ENCODE measurements around the gene SMIM21.

SMIM21 gene

DNA sequence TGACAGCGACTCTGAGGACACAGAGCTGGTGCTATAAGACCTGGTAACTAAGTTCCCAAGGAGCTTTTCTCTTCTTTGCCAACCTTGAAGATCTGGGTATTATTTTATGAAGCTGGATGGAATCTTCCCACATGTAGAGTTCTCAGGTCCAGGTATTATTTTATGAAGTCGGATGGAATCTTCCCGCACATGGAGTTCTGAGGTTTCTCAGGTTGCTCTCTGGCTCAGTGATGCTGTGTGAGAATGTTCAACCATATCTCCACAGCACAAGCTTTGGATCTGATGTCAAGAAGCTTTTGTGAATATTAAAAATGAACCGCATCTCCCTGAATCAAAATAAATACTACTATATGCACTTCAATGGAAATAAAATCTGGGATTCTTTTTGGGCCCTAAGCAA lies at the start of gene SMIM21:
Gene SMIM21, minus strand, starts transcription at position 101 of the 400 bp plus-strand sequence. CDS start 140 bp downstream, outside the sequence.
- DNase-seq (ENCODE audit: low read depth in 2 of 3, low spot score in 2 of 3) = no peak

- no peak for DNase-seq (ENCODE audit: low read depth in 2 of 3, low spot score in 2 of 3)
Measured at GRCh38 chr18:75475228-75475627, 47.7 kb upstream of the SMIM21 start.

DNA sequence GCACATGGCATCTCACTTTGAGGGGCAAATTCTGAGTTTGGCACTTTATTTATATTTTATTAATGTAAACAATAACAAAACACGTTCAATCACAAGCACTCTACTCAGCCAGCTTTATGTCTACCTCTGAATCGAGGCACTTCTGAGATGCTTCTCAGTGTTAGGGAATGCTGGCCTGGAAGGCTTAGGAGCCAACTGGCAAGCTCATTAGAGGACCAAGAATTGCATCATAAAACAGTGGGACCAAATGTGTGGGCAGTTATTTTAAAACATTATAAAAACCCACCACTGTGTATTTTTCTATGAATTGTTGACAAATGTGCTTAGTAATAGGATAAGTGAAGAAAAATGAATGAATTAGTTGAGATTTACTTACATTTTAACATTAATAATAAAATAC lies 46.8 kb upstream of the SMIM21 start:
- DNase-seq (ENCODE audit: low read depth in 2 of 3, low spot score in 2 of 3) = no peak

GRCh38 chr18:75473316-75473715 lies 45.8 kb upstream of the SMIM21 start:
- no peak for DNase-seq (ENCODE audit: low read depth in 2 of 3, low spot score in 2 of 3)

DNA sequence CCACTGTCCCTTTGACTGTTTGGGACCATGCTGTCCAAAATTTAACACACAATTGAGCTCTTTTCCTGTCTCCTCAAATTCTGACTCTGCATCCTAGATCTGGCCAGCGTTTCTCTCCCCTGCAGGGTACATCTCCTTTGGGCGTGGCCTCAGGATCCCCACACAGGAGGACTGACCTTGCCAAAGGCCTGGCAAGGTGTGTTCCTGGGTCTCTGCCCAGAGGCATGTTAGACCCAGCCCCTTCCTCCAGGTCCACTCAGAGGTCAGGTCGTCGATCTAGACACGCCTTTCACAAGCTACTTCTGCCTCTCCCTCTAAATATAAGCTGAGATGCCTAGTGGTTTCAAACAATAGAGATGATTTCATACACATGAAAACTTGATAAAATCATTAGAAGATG lies 45.4 kb upstream of the SMIM21 start:
- DNase-seq (ENCODE audit: low read depth in 2 of 3, low spot score in 2 of 3) = no peak

DNA sequence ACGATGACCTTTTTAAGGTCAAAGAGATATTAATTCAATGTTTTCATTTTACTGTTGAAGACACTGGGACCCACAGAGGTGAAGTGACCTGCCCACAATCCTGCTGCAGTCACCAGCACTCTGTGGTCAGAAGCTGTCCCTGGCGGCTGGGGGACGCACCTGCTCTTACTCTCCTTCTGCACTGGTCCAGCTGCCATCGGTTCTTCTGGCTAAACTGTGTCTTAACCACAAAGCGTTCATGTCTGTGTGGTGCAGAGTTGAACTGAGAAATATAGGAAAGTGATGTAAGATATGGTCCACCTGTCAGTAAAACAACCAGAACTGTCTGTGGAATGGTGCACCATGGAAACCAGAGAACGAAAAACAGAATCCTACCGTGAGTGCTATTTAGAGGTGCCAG lies 44.9 kb upstream of the SMIM21 start:
- no peak for DNase-seq (ENCODE audit: low read depth in 2 of 3, low spot score in 2 of 3)

DNA sequence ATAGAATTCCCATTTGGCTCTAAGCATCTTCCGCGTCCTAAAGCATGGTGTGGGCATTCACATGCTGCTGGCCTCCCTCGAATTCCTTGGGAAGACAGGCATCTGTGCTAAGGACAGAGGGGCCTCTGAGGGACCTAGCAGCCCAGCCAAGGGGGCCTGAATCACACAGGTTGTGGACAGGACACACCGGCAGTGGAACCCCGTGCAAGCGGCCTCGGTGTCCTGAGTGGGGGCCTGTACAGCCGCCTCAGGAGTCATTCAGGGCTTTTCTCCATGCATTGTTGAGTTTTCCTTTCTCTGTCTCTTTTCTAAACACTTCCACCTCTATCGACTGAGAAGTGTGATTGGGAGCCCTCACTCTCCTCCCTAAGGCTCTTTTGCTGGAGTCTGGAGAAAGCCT lies 44.3 kb upstream of the SMIM21 start:
- no peak for DNase-seq (ENCODE audit: low read depth in 2 of 3, low spot score in 2 of 3)

DNA sequence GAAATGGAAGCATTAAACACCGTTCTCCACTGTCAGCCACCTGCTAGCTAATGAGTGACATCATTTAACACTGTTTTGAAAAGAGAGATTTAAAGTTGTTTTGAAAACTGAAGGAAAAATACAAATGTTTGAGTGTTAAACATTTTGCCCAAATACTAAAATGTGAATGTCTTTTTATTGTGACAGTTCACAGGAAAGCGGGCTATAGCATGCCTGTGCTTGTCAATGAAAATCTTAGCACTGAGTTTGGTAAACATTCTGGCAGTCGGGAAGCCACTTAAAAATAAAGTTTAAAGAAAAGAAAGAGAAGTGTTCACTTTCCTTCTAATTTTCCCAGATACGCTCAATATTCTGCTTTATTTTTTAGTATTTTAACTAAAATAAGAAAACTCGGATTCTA lies 40.3 kb upstream of the SMIM21 start:
- DNase-seq (ENCODE audit: low read depth in 2 of 3, low spot score in 2 of 3) = no peak

GRCh38 chr18:75467281-75467795 lies 39.8 kb upstream of the SMIM21 start:
- no peak for DNase-seq (ENCODE audit: low read depth in 2 of 3, low spot score in 2 of 3)

DNA sequence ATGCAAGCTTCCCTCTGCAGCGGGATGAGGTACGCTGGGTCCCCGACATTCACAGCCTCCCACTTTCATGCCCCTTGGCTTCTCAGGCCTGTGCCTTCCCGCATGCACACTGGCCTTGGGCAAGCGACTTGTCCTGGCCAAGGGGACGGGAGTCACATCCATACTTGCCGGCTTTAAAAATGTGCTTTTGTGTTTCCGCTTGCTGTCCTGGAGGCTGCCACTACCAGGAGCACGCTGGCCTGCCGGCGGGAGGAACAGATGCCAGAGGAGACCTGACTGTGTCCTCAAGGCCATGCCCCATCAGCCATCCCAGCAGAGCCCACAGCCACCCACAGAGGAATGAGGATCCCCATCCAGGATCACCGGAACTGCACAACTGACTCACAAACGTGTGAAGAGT lies 36.9 kb upstream of the SMIM21 start:
- DNase-seq (ENCODE audit: low read depth in 2 of 3, low spot score in 2 of 3) = no peak

DNA sequence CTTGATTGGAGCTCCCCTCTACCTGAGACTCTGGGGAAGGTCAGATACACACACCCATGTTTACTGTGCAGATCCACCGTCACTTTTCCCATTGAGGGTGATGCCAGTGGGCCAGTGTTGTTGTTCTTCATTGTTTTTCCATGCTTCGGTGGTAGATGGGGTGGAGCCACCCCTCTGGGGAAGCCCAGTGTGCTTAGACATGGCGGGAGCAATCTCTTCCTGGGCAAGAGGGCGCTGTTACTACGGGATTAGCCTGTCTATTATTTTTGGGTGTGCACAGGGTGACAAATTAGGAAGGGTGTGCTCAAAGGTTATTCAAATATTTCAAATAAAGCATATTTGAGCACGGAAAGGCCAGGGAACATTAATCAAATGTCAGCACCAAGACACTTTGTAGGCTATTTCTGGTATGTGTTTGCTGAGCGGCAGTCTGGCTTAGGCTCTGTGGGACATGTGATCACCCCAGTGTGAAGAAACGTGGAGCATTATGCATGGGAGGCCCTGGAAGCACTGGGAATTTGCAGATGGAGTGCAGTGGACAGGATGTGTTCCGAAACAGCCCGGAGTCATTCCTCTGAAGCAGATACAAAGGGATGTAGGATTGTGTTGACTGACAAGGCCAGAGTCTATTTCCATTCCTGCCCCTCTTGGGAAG lies 34.8 kb upstream of the SMIM21 start:
- DNase-seq (ENCODE audit: low read depth in 2 of 3, low spot score in 2 of 3) = no peak

GRCh38 chr18:75456199-75456631 lies 28.7 kb upstream of the SMIM21 start:
- DNase-seq (ENCODE audit: low read depth in 2 of 3, low spot score in 2 of 3) = no peak

- DNase-seq (ENCODE audit: low read depth in 2 of 3, low spot score in 2 of 3) = no peak
Measured at GRCh38 chr18:75455249-75456198, 28.0 kb upstream of the SMIM21 start.

DNA sequence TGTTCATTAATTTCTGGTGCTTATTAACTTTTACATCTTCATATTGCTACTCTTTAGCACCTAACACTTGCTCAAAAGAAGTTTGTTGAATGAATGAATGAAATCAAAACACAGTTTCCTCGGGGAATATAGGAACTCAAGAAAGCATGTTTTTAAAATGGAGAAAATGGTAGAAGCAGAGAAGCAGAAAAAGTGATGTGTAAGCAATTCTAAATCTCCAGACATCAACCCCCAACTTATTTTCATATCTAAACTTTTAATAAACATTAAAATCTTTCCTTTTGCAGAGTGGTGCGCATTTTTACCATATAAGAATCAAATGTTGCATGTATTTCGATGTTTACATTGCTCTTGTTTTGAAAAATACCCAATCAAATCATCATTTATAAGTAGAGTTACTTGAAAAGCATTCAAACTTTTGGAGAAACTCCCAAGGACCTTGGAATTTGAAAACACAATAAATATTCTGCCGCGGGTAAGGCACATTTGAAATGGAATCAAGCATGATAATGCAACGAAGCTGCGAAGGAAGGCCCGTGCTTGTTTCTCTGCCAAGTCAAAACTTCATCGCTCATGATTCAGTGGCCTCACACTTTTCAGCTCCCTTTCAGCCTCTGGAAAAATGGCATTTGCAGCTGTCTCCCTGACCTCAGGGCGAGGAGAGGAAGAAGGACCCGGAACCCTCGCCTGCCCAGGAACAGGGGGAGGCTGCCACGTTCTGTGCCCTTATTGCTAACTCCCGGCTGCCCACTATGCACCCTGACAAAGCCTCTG lies 26.7 kb upstream of the SMIM21 start:
- DNase-seq (ENCODE audit: low read depth in 2 of 3, low spot score in 2 of 3) = no peak

DNA sequence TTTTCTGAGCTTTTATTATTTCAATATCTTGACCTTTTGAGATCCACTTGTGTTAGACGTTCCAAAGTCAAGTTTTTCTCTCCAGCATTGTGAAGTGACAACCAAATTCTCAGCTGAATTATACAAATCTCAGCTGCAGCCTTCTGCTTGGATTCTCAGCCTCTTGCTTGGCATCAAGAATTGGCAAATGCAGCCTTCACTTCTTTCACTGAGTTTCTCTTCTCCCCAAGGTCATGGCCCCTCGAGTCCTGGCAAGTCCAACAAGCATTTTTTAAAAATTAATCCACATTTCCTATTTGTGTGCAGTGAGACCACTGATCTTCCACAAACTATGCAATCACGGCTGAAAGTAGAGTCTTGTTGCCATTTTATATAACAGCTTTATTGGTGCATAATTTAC lies 23.4 kb upstream of the SMIM21 start:
- DNase-seq (ENCODE audit: low read depth in 2 of 3, low spot score in 2 of 3) = no peak

DNA sequence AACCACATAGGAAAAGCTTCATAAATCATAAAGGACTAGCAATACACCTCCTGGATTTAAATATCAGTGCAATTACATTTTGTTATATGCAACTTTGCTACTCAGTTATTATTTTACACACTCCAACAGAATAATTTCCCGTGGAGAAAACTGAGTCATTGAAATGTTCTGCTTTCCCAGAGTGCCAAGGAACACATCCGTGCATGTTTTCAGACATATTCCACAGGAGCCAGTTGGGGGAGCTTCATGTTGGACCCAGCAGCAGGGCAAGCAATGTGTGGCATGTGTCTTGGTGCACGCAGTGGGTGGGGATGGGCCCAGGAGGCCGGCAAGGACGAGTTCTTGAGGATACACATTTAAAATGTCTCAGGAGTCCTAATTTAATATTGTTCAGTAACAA lies 14.4 kb upstream of the SMIM21 start:
- DNase-seq (ENCODE audit: low read depth in 2 of 3, low spot score in 2 of 3) = no peak

DNA sequence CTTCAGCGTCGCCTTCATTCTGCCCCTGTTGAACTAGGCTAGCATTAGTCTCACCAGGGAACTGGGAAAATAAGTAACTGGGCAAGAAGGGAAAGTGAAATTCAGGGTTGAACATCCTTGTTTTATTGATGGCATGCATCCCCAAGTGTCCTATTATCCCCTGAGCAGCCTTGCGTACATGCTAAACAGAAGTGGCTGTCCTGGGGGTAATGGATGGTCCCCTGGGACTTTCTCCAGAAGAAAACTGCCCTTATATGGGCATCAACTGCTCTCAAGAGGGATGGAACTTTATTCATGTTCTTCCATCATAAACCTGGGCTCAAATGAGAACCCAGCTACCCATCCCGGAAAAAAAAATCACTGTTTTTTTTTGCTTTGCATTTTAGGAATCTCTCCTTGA lies 11.8 kb upstream of the SMIM21 start:
- no peak for DNase-seq (ENCODE audit: low read depth in 2 of 3, low spot score in 2 of 3)

GRCh38 chr18:75438891-75439290 lies 11.4 kb upstream of the SMIM21 start:
- no peak for DNase-seq (ENCODE audit: low read depth in 2 of 3, low spot score in 2 of 3)

- no peak for DNase-seq (ENCODE audit: low read depth in 2 of 3, low spot score in 2 of 3)
Measured at GRCh38 chr18:75437979-75438378, 10.5 kb upstream of the SMIM21 start.

DNA sequence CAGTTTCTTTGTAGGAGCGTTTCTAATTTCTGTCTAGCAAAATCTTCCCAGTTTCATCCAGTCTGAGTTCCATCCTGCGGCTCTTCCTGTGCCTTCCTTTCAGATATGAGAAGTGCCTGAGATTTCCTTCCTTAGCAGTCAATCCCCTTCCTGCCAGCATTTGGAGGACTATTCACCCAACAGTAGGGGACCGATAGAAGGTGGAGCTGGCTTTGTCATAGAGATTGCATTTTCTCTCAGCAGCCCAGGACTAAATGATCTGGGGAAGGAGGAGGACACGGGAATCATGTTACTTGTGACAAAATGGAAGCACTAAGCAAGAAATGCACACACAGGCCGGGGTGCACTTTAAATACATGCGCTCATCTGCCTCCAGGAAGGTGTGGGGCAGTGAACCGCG lies 5.6 kb upstream of the SMIM21 start:
- DNase-seq (ENCODE audit: low read depth in 2 of 3, low spot score in 2 of 3) = no peak

- no peak for DNase-seq (ENCODE audit: low read depth in 2 of 3, low spot score in 2 of 3)
Measured at GRCh38 chr18:75429975-75430374, 2.5 kb upstream of the SMIM21 start.
